GM12878 (cell line): ENCODE data around the gene OGFOD2. TPM values are rescaled to one million over a fixed set of nuclear protein-coding genes. Genes with fewer than 3 reads are reported as not detected.

ENCODE experiments used
- ATAC-seq: fragments of 200-7000 bp; cut with Tn5 transposase; 3 replicates; pipeline ENCODE4 v1.9.1; 2020; ENCODE audit warnings: mild to moderate bottlenecking, moderate library complexity
- BruUV-seq: library from RNA; stranded (reverse); fragments of 400-500 nt; replicated peaks from 2 replicates; lab custom pipeline; 2021; lab: Mats Ljungman, UMichigan
- CTCF ChIA-PET: fragments of 300-600 bp; sonication (Branson Sonifier 250); formaldehyde crosslinking; extraction: SDS; loops from one replicate; lab custom pipeline; 2021; ENCODE audit warnings: inconsistent platforms; lab: Yijun Ruan, JAX
- POLR2A ChIA-PET: fragments of 350-600 bp; formaldehyde crosslinking; extraction: SDS; loops from one replicate; lab custom pipeline; 2021; ENCODE audit warnings: inconsistent platforms; lab: Charles Lee
- RAD21 ChIA-PET: fragments of 300-600 bp; sonication (Branson Sonifier 250); formaldehyde crosslinking; loops from one replicate; lab custom pipeline; 2023; ENCODE audit warnings: antibody characterized with exemption; ENCODE audit not compliant: unreplicated experiment; lab: Charles Lee
- SMC1A ChIA-PET: fragments of 300-600 bp; sonication (Branson Sonifier 250); formaldehyde crosslinking; loops from one replicate; lab custom pipeline; 2023; ENCODE audit not compliant: unreplicated experiment, uncharacterized antibody; lab: Charles Lee
- DNase-seq: peaks from one replicate; pipeline ENCODE4 v3.0.0-alpha.2; 2011; ENCODE audit warnings: low read depth, low spot score
- FAIRE-seq: peaks from 3 replicates; lab custom pipeline; 2011; peaks lifted over from hg19 to GRCh38; lab: Jason Lieb, UNC
- H2AFZ ChIP-seq: 2 replicates; pipeline ENCODE4 v1.6.0; 2011; ENCODE audit warnings: low read depth, low read length, control low read depth; ENCODE audit not compliant: control insufficient read depth
- H3K27ac ChIP-seq: 2 replicates; pipeline ENCODE4 v1.5.1; 2011; ENCODE audit warnings: control low read depth; ENCODE audit not compliant: control insufficient read depth, insufficient read depth
- H3K27me3 ChIP-seq, 2 experiments: replicated peaks in 1 of 2; 2 replicates each; pipeline versions ENCODE4 v1.6.0 to v1.6.1; 2011; ENCODE audit warnings: low read length in 1 of 2; ENCODE audit not compliant: control insufficient read depth in 2 of 2, insufficient read depth in 2 of 2
- H3K36me3 ChIP-seq, 2 experiments: 2 replicates each; pipeline ENCODE4 v1.5.1; 2011; ENCODE audit warnings: low read length in 1 of 2; ENCODE audit not compliant: control insufficient read depth in 2 of 2, insufficient read depth in 2 of 2
- H3K4me1 ChIP-seq: 2 replicates; pipeline ENCODE4 v1.6.1; 2011; ENCODE audit warnings: mild to moderate bottlenecking, low read length, moderate library complexity, mixed read lengths; ENCODE audit not compliant: control insufficient read depth, insufficient read depth
- H3K4me2 ChIP-seq: 2 replicates; pipeline ENCODE4 v1.6.0; 2011; ENCODE audit warnings: control low read depth; ENCODE audit not compliant: control insufficient read depth, insufficient read depth
- H3K4me3 ChIP-seq: fragments of 200-600 bp; sonication (generic); 2 replicates; pipeline ENCODE4 v1.5.1; 2016
- H3K79me2 ChIP-seq: 2 replicates; pipeline ENCODE4 v1.6.0; 2011; ENCODE audit warnings: low read length; ENCODE audit not compliant: control insufficient read depth, insufficient read depth
- H3K9ac ChIP-seq: 2 replicates; pipeline ENCODE4 v1.8.0; 2011; ENCODE audit warnings: low read length, control low read depth, mixed read lengths; ENCODE audit not compliant: control insufficient read depth, insufficient read depth
- H3K9me3 ChIP-seq: replicated peaks from 3 replicates; pipeline ENCODE4 v1.5.1; 2011; ENCODE audit warnings: mild to moderate bottlenecking, low read length; ENCODE audit not compliant: control insufficient read depth, insufficient read depth
- H4K20me1 ChIP-seq: 2 replicates; pipeline ENCODE4 v1.6.0; 2011; ENCODE audit not compliant: control insufficient read depth, insufficient read depth
- ASH2L ChIP-seq: fragments of 300-600, 200-600 bp; sonication (generic); IDR thresholded peaks from 2 replicates; pipeline ENCODE4 v1.6.1; 2017; ENCODE audit warnings: low read depth, mild to moderate bottlenecking, borderline replicate concordance
- ATF2 ChIP-seq: IDR thresholded peaks from 2 replicates; pipeline ENCODE4 v1.6.1; 2012; ENCODE audit warnings: low read length, inconsistent platforms
- BRCA1 ChIP-seq: IDR thresholded peaks from 2 replicates; pipeline ENCODE4 v1.6.1; 2011; ENCODE audit warnings: low read depth, low read length, improper control_type of control experiment
- DPF2 ChIP-seq: fragments of 450-650 bp; IDR thresholded peaks from 2 replicates; pipeline ENCODE4 v1.6.1; 2017; ENCODE audit warnings: mild to moderate bottlenecking
- ETV6 ChIP-seq, 2 experiments: fragments of 450-650 bp in 1 of 2; IDR thresholded peaks in 1 of 2; conservative IDR thresholded peaks in 1 of 2; 2 replicates each; pipeline ENCODE4 v1.6.1; 2014; ENCODE audit warnings: antibody characterized with exemption in 1 of 2, borderline replicate concordance in 1 of 2, low read depth in 1 of 2, mild to moderate bottlenecking in 1 of 2, moderate library complexity in 1 of 2
- EZH2 ChIP-seq: IDR thresholded peaks from 2 replicates; pipeline ENCODE4 v1.6.1; 2012; ENCODE audit warnings: low read depth, mild to moderate bottlenecking, control low read depth, inconsistent platforms, low read length, borderline replicate concordance; ENCODE audit not compliant: control insufficient read depth
- HDGF ChIP-seq: fragments of 450-650 bp; IDR thresholded peaks from 2 replicates; pipeline ENCODE4 v1.6.1; 2016; ENCODE audit warnings: antibody characterized with exemption
- IKZF2 ChIP-seq, 2 experiments: fragments of 450-650 bp; IDR thresholded peaks; 2 replicates each; pipeline ENCODE4 v1.6.1; 2017; ENCODE audit warnings: mild to moderate bottlenecking in 2 of 2, moderate library complexity in 2 of 2
- NR2C1 ChIP-seq: fragments of 450-650 bp; IDR thresholded peaks from 2 replicates; pipeline ENCODE4 v1.6.1; 2017; ENCODE audit warnings: antibody characterized with exemption, mild to moderate bottlenecking, moderate library complexity
- PAX8 ChIP-seq: fragments of 450-650 bp; IDR thresholded peaks from 2 replicates; pipeline ENCODE4 v1.6.1; 2017; ENCODE audit warnings: mild to moderate bottlenecking, moderate library complexity
- PKNOX1 ChIP-seq: fragments of 450-650 bp; IDR thresholded peaks from 2 replicates; pipeline ENCODE4 v1.6.1; 2016; ENCODE audit warnings: mild to moderate bottlenecking
- POU2F2 ChIP-seq: IDR thresholded peaks from 3 replicates; pipeline ENCODE4 v1.6.1; 2011; ENCODE audit warnings: low read depth, mild to moderate bottlenecking, low read length, borderline replicate concordance
- RFX5 ChIP-seq: IDR thresholded peaks from 2 replicates; pipeline ENCODE4 v1.6.1; 2011; ENCODE audit warnings: low read depth, low read length, improper control_type of control experiment
- SUZ12 ChIP-seq: fragments of 200-600 bp; sonication (generic); IDR thresholded peaks from one replicate; pipeline ENCODE4 v1.6.1; 2018; ENCODE audit warnings: antibody characterized with exemption, mild to moderate bottlenecking; ENCODE audit not compliant: unreplicated experiment
- TCF7 ChIP-seq: IDR thresholded peaks from 2 replicates; pipeline ENCODE4 v1.6.1; 2014; ENCODE audit warnings: antibody characterized with exemption, borderline replicate concordance
- WGBS: methylation state at CpG from one replicate; pipeline ENCODE4 v1.1.6; 2016; ENCODE audit warnings: low lambda C conversion rate; ENCODE audit not compliant: insufficient replicate concordance, insufficient coverage; ENCODE audit errors: missing lambda C conversion rate; 5-methylcytosine and 5-hydroxymethylcytosine counted together
- in situ Hi-C: fragments of 300-500 bp; cut with MboI; formaldehyde crosslinking; loops from 9 replicates; pipeline ENCODE4 v1.14.3; 2018; ENCODE audit warnings: mixed read lengths
- intact Hi-C: fragments of 100-400 bp; cut with micrococcal nuclease; formaldehyde crosslinking; loops from one replicate; pipeline ENCODE4 v1.14.2; 2022; ENCODE audit not compliant: unreplicated experiment
- polyA plus RNA-seq, 11 experiments: library from polyadenylated mRNA; depleted of rRNA in 4 of 11; unstranded in 6 of 11; stranded (reverse) in 5 of 11; fragments of >200 nt; fragmentation: Nextera tagmentation in 4 of 11; fragmentation: Illumina TruSeq in 1 of 11; extraction: Ambion mirVana in 4 of 11; extraction: Trizol in 1 of 11; gene quantifications; 1 replicate in 1 of 11; 2 replicates in 10 of 11; pipeline versions ENCODE4 v1.2.1 to v1.2.3, GENCODE V29; 2011 to 2016; ENCODE audit warnings: inconsistent platforms in 2 of 11, missing spikeins in 2 of 11, low read depth in 1 of 11
- total RNA-seq, 4 experiments: library from RNA; depleted of rRNA in 3 of 4; stranded (reverse); fragments of >200 nt in 3 of 4; fragmentation: Illumina TruSeq in 1 of 4; extraction: Trizol in 1 of 4; gene quantifications; 2 replicates each; pipeline versions ENCODE4 v1.2.1 to v1.2.3, GENCODE V29; 2013 to 2021

OGFOD2 gene
- total and polyA plus RNA-seq, 10 of the 15 experiments (the other 5 are each of a cell fraction or from before 2014, with no cell fraction given), result 0.93 to 29.2 (median 16.3) TPM

DNA sequence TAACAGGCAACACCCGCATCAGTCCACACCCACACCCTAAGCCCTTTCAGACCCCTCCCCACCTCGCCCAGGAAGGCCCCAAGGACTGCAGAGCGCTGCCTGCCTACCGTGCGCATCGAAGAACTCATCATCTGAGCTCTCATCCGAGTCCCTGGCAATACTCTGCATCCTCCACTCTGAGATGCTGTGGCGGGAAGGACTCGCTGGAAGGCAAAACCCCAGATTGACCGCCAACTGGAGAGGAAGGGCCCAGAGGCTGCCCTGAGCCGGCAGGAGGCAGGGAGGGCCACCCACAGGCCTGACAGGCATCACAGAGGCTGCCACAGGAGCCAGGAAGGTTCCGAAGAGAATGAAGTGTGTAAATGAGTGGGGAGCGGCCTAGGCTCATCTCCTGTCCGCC lies 29.2 kb downstream of the OGFOD2 start:
- POLR2A ChIA-PET, result no interaction called here
- no peak overlapping the region for H3K4me3 ChIP-seq
- H3K9me3 ChIP-seq, result no peaks in the 10 kb centered on the region
- FAIRE-seq, result no peak
- in situ Hi-C loops, result no loop called here
- H3K4me2 ChIP-seq, result no peak overlapping the region
- H3K27ac ChIP-seq, result no peak overlapping the region
- intact Hi-C loops, result no loop called here
- H3K79me2 ChIP-seq, result no peaks in the 10 kb centered on the region
- no peak for TF ChIP-seq POU2F2
- no peak for TF ChIP-seq DPF2
- no peak for TF ChIP-seq RFX5
- SMC1A ChIA-PET, result no interaction called here
- H3K4me1 ChIP-seq, result no peaks in the 10 kb centered on the region
- no peaks in the 10 kb centered on the region for H3K36me3 ChIP-seq
- H4K20me1 ChIP-seq, result no peaks in the 10 kb centered on the region
- RAD21 ChIA-PET, result no interaction called here
- no peak overlapping the region for H3K9ac ChIP-seq
- BruUV-seq, result no TSS peak
- H2AFZ ChIP-seq, result no peak overlapping the region
- H3K27me3 ChIP-seq, result no peaks in the 10 kb centered on the region; a peak in 2 of 4 replicates
- CTCF ChIA-PET, result no interaction called here
- no peak for DNase-seq
- ATAC-seq, result no peak
- 64% methylated on average over 14 of the region's 14 CpGs for WGBS

DNA sequence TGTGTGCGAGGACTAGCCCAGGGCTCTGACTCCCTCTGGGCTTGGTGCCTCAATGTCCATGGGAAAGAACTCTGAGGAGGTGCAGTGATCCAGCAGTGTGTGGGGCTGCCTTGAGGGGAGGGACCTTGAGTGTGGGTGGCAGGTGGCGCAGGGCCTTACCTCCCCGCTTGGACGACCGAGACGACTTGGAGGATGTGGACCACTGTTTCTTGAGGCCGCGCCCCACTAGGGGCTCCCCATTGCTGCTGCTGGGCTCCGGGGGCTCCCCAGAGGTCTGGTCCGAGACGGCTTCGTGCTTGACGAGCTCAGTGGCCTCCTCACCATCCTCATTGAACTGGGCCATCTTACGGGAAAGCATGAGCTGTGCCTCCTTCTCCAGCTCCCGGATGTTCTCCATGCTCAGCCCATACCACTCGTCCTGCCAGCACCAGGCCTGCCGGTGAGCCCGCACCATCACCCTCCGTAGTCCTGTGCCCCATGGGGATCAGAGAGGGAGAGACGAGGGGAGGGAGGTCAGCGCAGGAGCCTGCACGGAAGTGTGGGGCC lies 30.1 kb downstream of the OGFOD2 start:
- DNase-seq (no peak), ATAC-seq (no peak), FAIRE-seq (no peak)
- ChIA-PET CTCF (interaction anchor here (1.1 kb wide), 1 partner anchor 150 kb away, joined by 3 read pairs; no protein-coding TSS in a partner anchor), SMC1A (no interaction called here), RAD21 (no interaction called here), POLR2A (no interaction called here)
- H2AFZ ChIP-seq, result no peak overlapping the region
- H3K27me3 ChIP-seq, result no peaks in the 10 kb centered on the region; a peak in 2 of 4 replicates
- intact Hi-C loops, result no loop called here
- no peaks in the 10 kb centered on the region for H3K4me1 ChIP-seq
- no peak overlapping the region for H3K4me2 ChIP-seq
- H3K36me3 ChIP-seq, result no peaks in the 10 kb centered on the region
- H3K9me3 ChIP-seq, result no peaks in the 10 kb centered on the region
- WGBS, result 70% methylated on average over 22 of the region's 22 CpGs
- H3K27ac ChIP-seq, result no peak overlapping the region
- no peaks in the 10 kb centered on the region for H4K20me1 ChIP-seq
- H3K79me2 ChIP-seq, result no peaks in the 10 kb centered on the region
- no peak overlapping the region for H3K4me3 ChIP-seq
- BruUV-seq, result no TSS peak
- in situ Hi-C loops, result no loop called here
- no peak overlapping the region for H3K9ac ChIP-seq
- TF ChIP-seq BRCA1 (no peak), PAX8 (no peak), HDGF (no peak), ETV6 (conservative IDR thresholded peaks at IDR 0.05 in 1 of 2, IDR thresholded peaks at IDR 0.05 in 1 of 2; ENCODE audit: borderline replicate concordance in 1 of 2, low read depth in 1 of 2) (no peak), ASH2L (no peak), TCF7 (no peak), SUZ12 (no peak), PKNOX1 (no peak), ATF2 (no peak), POU2F2 (no peak), EZH2 (no peak), NR2C1 (no peak), IKZF2 (IDR thresholded peaks at IDR 0.05) (no peak)
